Fibroblast of villous mesenchyme (primary cell): ENCODE measurements around the gene GFAP. TPM values are rescaled to one million over a fixed set of nuclear protein-coding genes. Genes with fewer than 3 reads are reported as not detected.

Experiments used
- DNase-seq: peaks from one replicate; pipeline ENCODE4 v3.0.0-alpha.2; 2010; ENCODE audit warnings: low read depth
- H3K4me3 ChIP-seq: 2 replicates; pipeline ENCODE4 v1.5.1; 2011; ENCODE audit warnings: low read depth, mild to moderate bottlenecking, low read length
- CTCF ChIP-seq: IDR thresholded peaks from 2 replicates; pipeline ENCODE4 v1.5.1; 2012; ENCODE audit warnings: low read depth, mild to moderate bottlenecking, low read length; ENCODE audit not compliant: insufficient read depth
- total RNA-seq: library from RNA; depleted of rRNA; stranded (reverse); fragments of >200 nt; gene quantifications from 2 replicates; pipeline ENCODE4 v1.2.3, GENCODE V29; 2012

Gene GFAP
- total RNA-seq, 1 donor: 0.86 TPM

- DNase-seq: no peak
- TF ChIP-seq CTCF: no peak
- H3K4me3 ChIP-seq: no peak overlapping the region
These were observed 16.1 kb upstream of the GFAP start for GRCh38 chr17:44931376-44931775.

- H3K4me3 ChIP-seq: no peak overlapping the region
- no peak for TF ChIP-seq CTCF
- no peak for DNase-seq
These were observed 15.4 kb upstream of the GFAP start for GRCh38 chr17:44930667-44931066.

- TF ChIP-seq CTCF: no peak
- no peak for DNase-seq
- no peak overlapping the region for H3K4me3 ChIP-seq
These were observed 13.8 kb upstream of the GFAP start for GRCh38 chr17:44928950-44929720.

- TF ChIP-seq CTCF: no peak
- DNase-seq: no peak
- H3K4me3 ChIP-seq: no peak overlapping the region
These were observed 12.8 kb upstream of the GFAP start for GRCh38 chr17:44928136-44928535.

GRCh38 chr17:44927696-44928095, 12.4 kb upstream of the GFAP start:
- H3K4me3 ChIP-seq: no peak overlapping the region
- no peak for TF ChIP-seq CTCF
- DNase-seq: no peak

GRCh38 chr17:44926821-44927525, 11.7 kb upstream of the GFAP start:
- no peak overlapping the region for H3K4me3 ChIP-seq
- no peak for TF ChIP-seq CTCF
- no peak for DNase-seq
